Measurements from ENCODE around the gene MAN2A1.

GRCh38 chr5:109878887-109879286 lies 189.2 kb downstream of the MAN2A1 start:
- TF ChIP-seq POLR2AphosphoS5 (IDR thresholded peaks at IDR 0.05), result no peak
- no peak for TF ChIP-seq CTCF (IDR thresholded peaks at IDR 0.05)
- TF ChIP-seq POLR2A (IDR thresholded peaks at IDR 0.05), result no peak
- no peak for TF ChIP-seq EP300 (IDR thresholded peaks at IDR 0.05)
